ENCODE results near the gene EIF4G3.

The EIF4G3 gene

DNA sequence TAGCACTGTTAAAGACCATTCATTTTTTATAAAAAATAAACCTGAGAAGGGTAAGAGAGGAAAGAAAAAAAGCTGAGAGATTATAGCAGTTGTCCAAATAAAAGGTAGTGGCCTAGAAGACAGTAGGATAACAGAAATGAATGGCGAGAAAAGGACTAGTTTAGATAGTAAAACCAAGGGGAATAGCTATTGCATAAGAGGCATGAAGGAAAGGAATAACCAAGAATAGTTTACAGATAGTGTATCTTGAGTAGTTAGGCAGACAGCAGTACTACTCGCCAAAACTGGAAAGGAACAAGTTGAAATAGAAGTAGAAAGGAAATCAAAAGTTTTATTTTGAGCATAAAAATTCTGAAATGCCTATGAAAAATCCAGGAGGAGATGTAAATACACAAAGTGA is 70.5 kb downstream of the EIF4G3 start:
- H3K4me3 ChIP-seq (ENCODE audit: low read depth, low read length): no peak overlapping the region
- no peak for DNase-seq
- no peak for TF ChIP-seq CTCF (IDR thresholded peaks at IDR 0.05; ENCODE audit: low read depth, low read length)
- no peaks in the 10 kb centered on the region for H3K9me3 ChIP-seq (ENCODE audit: severe bottlenecking)
- H3K36me3 ChIP-seq: peaks cover 6% of the 10 kb centered on the region
- no peak overlapping the region for H3K27ac ChIP-seq
- H3K27me3 ChIP-seq (ENCODE audit: insufficient read depth, low read depth, severe bottlenecking): no peaks in the 10 kb centered on the region

DNA sequence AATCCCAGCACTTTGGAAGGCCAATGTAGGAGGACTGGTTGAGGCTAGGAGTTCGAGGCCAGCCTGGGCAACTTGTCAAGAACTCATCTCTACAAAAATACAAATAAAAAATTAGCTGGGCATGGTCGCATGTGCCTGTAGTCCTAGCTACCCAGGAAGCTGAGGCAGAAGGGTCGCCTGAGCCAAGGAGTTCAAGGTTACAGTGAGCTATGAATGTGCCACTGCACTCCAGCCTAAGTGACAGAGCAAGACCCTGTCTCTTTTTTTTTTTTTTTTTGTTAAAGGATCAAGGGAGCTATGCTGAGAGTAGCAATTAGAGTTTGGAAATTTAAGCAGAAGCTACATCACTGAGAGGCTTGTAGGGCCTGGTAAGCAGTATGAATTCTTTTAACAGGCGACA is 70.9 kb downstream of the EIF4G3 start:
- no peak for DNase-seq
- no peaks in the 10 kb centered on the region for H3K9me3 ChIP-seq (ENCODE audit: severe bottlenecking)
- H3K27me3 ChIP-seq (ENCODE audit: insufficient read depth, low read depth, severe bottlenecking): no peaks in the 10 kb centered on the region
- no peak overlapping the region for H3K27ac ChIP-seq
- H3K36me3 ChIP-seq: peaks cover 6% of the 10 kb centered on the region
- TF ChIP-seq CTCF (IDR thresholded peaks at IDR 0.05; ENCODE audit: low read depth, low read length): no peak
- no peak overlapping the region for H3K4me3 ChIP-seq (ENCODE audit: low read depth, low read length)

GRCh38 chr1:21104683-21105082 is 72.0 kb downstream of the EIF4G3 start:
- no peak for DNase-seq
- no peak for TF ChIP-seq CTCF (IDR thresholded peaks at IDR 0.05; ENCODE audit: low read depth, low read length)
- H3K27ac ChIP-seq: no peak overlapping the region
- H3K36me3 ChIP-seq: peaks cover 6% of the 10 kb centered on the region
- H3K4me3 ChIP-seq (ENCODE audit: low read depth, low read length): no peak overlapping the region
- no peaks in the 10 kb centered on the region for H3K9me3 ChIP-seq (ENCODE audit: severe bottlenecking)
- H3K27me3 ChIP-seq (ENCODE audit: insufficient read depth, low read depth, severe bottlenecking): no peaks in the 10 kb centered on the region

GRCh38 chr1:21100481-21100921 is 76.2 kb downstream of the EIF4G3 start:
- no peak for TF ChIP-seq CTCF (IDR thresholded peaks at IDR 0.05; ENCODE audit: low read depth, low read length)
- H3K9me3 ChIP-seq (ENCODE audit: severe bottlenecking): no peaks in the 10 kb centered on the region
- peaks cover 6% of the 10 kb centered on the region for H3K36me3 ChIP-seq
- no peak overlapping the region for H3K27ac ChIP-seq
- DNase-seq: no peak
- no peaks in the 10 kb centered on the region for H3K27me3 ChIP-seq (ENCODE audit: insufficient read depth, low read depth, severe bottlenecking)
- no peak overlapping the region for H3K4me3 ChIP-seq (ENCODE audit: low read depth, low read length)

DNA sequence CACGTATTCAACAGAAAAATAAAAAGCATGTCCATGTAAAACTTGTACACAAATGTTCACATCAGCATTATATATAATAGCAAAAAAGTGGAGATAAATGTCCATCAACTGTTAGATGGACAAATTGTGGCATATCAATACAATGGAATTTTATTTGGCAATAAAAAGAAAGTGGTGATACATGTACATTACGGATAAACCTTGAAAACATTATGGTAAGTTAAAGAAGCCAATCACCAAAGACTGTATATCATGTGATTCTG is 76.9 kb downstream of the EIF4G3 start:
- TF ChIP-seq CTCF (IDR thresholded peaks at IDR 0.05; ENCODE audit: low read depth, low read length): no peak
- H3K9me3 ChIP-seq (ENCODE audit: severe bottlenecking): no peaks in the 10 kb centered on the region
- H3K27ac ChIP-seq: no peak overlapping the region
- DNase-seq: no peak
- no peak overlapping the region for H3K4me3 ChIP-seq (ENCODE audit: low read depth, low read length)
- H3K36me3 ChIP-seq: peaks cover 3% of the 10 kb centered on the region
- H3K27me3 ChIP-seq (ENCODE audit: insufficient read depth, low read depth, severe bottlenecking): no peaks in the 10 kb centered on the region

DNA sequence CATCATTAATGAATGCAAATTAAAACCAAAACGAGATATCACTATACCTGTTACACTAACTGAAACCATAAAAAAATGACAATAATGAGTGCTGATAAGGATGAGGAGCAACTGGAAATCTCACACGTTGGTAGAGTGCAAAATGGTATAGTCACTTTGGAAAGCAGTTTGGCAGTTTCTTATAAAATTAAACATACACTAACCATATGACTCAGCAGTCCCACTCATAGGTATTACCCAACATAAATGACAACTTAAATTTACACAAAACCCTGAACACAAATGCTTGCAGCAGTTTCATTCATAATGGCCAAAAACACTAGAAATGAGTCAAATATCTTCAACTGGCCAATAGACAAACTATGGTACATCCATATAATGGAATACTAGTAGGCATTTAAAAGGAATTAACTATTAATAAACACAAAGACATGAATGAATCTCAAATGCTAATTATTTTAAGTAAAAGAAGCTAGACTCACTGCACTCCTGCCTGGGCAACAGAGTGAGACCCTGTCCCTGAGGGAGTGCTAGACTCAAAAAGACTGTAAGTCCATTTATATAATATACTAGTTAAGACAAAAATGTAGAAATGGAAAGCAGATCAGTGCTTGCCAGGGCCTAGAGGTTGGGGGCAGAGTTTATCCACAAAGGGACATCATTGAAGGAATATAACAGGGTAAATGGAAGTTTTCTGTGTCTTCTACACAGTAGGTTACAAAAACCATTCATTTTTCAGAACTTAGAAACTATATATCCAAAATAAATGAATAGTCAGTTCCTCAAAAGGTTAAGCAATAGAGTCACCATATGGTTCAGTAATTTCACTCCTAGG is 77.4 kb downstream of the EIF4G3 start:
- Histone ChIP-seq H3K27ac (no peak overlapping the region), H3K36me3 (no peaks in the 10 kb centered on the region; the same call in 1 of the 2 replicates), H3K4me3 (ENCODE audit: low read depth, low read length) (no peak overlapping the region), H3K9me3 (ENCODE audit: severe bottlenecking) (no peaks in the 10 kb centered on the region), H3K27me3 (ENCODE audit: insufficient read depth, low read depth, severe bottlenecking) (no peaks in the 10 kb centered on the region)
- no peak for DNase-seq
- no peak for TF ChIP-seq CTCF (IDR thresholded peaks at IDR 0.05; ENCODE audit: low read depth, low read length)
